ENCODE results near the gene WDR64. TPM values are rescaled to one million over a fixed set of nuclear protein-coding genes. Genes with fewer than 3 reads are reported as not detected.
"Not testable (repeated sequence)": the region's sequence is repeated elsewhere in the genome, so short reads cannot be mapped to it uniquely, and the experiment has no call there.

Gene WDR64
- polyA plus RNA-seq, 4 donors: 0.09 TPM; not detected in 3

DNA sequence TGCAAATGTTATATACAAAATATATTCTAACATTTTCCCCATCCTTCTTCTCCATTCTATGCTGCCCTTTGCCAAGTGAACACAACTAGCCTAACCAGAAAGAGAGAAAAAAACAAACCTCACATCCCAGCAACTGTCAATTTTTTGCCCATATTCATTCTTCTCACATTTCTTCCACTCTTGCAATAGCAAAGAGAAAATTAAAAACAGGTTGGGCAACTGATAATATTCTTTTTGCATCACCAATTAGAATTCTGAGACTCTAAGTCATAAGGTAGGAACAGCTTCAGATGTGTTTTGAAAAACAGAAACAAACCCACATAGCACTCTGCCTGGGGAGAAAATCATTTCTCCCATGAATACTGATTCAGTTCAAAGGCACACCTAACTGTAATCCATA lies 170.8 kb downstream of the WDR64 start:
- FAIRE-seq: no peak
- H3K9me3 ChIP-seq (ENCODE audit: control insufficient read depth in 2 of 2, insufficient read depth in 1 of 2, low read depth in 1 of 2, low read length in 1 of 2): no peaks in the 10 kb centered on the region

DNA sequence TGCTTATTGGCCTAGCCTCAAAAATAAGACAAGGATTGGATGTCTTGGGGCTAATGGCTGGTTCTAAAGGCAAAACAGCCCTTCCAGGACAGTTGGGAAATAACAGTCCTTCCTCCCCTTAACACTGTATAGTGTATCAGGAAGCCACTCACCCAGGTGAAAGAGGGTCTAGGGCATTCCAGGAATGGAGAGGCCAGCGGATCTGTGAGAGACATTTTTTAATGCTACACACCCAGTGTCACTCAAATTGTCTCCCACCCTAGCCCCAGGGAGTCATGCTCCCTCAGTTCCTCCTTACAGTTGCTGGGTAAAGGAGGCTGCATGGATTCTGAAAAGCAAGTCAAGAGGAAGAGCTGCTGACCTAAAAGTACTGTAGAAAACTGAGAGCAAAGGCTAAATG lies 171.8 kb downstream of the WDR64 start:
- H3K36me3 ChIP-seq (ENCODE audit: control insufficient read depth in 3 of 3, insufficient read depth in 2 of 3, low read depth in 1 of 3, low read length in 3 of 3): no peaks in the 10 kb centered on the region
- H3K27ac ChIP-seq (ENCODE audit: low read depth in 1 of 3, low read length in 2 of 3): no peak overlapping the region
- no peaks in the 10 kb centered on the region for H3K4me1 ChIP-seq (ENCODE audit: control insufficient read depth in 3 of 3, insufficient read depth in 2 of 3, low read depth in 1 of 3, low read length in 2 of 3)
- FAIRE-seq: no peak
- no peak for DNase-seq
- H3K27me3 ChIP-seq (ENCODE audit: control insufficient read depth in 3 of 3, insufficient read depth in 3 of 3, low read length in 3 of 3): no peaks in the 10 kb centered on the region
- H3K9me3 ChIP-seq (ENCODE audit: control insufficient read depth in 2 of 2, insufficient read depth in 1 of 2, low read depth in 1 of 2, low read length in 1 of 2): no peaks in the 10 kb centered on the region
- H3K4me3 ChIP-seq (ENCODE audit: low read depth in 1 of 3, low read length in 3 of 3): no peak overlapping the region
- 83 to 86% (median 86%) methylated on average over 1 of the region's 1 CpG for WGBS, 3 donors

More for the DNA sequence above, 170.8 kb downstream of the WDR64 start:
- no peaks in the 10 kb centered on the region for H3K36me3 ChIP-seq (ENCODE audit: control insufficient read depth in 3 of 3, insufficient read depth in 2 of 3, low read depth in 1 of 3, low read length in 3 of 3)
- H3K27me3 ChIP-seq (ENCODE audit: control insufficient read depth in 3 of 3, insufficient read depth in 3 of 3, low read length in 3 of 3): no peaks in the 10 kb centered on the region
- H3K4me1 ChIP-seq (ENCODE audit: control insufficient read depth in 3 of 3, insufficient read depth in 2 of 3, low read depth in 1 of 3, low read length in 2 of 3): no peaks in the 10 kb centered on the region
- H3K27ac ChIP-seq (ENCODE audit: low read depth in 1 of 3, low read length in 2 of 3): no peak overlapping the region
- no peak for DNase-seq
- no peak overlapping the region for H3K4me3 ChIP-seq (ENCODE audit: low read depth in 1 of 3, low read length in 3 of 3)

DNA sequence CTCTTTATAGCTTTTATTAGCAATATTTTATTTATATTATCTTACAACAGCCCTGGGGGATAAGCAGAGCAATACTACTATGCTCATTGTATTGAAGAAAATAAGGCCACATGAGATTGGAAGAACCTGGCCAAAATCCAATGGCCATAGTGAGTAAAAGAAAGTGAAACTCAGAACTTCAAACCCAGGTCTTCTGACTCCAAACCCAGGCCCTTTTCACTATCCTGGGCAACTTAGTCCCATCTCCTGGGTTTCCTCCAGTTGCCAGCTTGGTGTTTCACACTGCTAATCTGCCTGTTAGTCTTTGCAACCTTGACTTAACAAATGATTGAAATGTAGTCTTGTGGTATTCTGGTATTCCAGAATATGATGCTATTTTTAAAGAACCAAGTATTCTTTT lies 173.5 kb downstream of the WDR64 start:
- DNase-seq: peak in 1 of 2 donors; percentile 2
- Histone ChIP-seq H3K36me3 (ENCODE audit: control insufficient read depth in 3 of 3, insufficient read depth in 2 of 3, low read depth in 1 of 3, low read length in 3 of 3) (no peaks in the 10 kb centered on the region), H3K4me1 (ENCODE audit: control insufficient read depth in 3 of 3, insufficient read depth in 2 of 3, low read depth in 1 of 3, low read length in 2 of 3) (no peaks in the 10 kb centered on the region), H3K4me3 (ENCODE audit: low read depth in 1 of 3, low read length in 3 of 3) (no peak overlapping the region), H3K9me3 (ENCODE audit: control insufficient read depth in 2 of 2, insufficient read depth in 1 of 2, low read depth in 1 of 2, low read length in 1 of 2) (no peaks in the 10 kb centered on the region), H3K27me3 (ENCODE audit: control insufficient read depth in 3 of 3, insufficient read depth in 3 of 3, low read length in 3 of 3) (no peaks in the 10 kb centered on the region), H3K27ac (ENCODE audit: low read depth in 1 of 3, low read length in 2 of 3) (no peak overlapping the region)
- FAIRE-seq: no peak

DNA sequence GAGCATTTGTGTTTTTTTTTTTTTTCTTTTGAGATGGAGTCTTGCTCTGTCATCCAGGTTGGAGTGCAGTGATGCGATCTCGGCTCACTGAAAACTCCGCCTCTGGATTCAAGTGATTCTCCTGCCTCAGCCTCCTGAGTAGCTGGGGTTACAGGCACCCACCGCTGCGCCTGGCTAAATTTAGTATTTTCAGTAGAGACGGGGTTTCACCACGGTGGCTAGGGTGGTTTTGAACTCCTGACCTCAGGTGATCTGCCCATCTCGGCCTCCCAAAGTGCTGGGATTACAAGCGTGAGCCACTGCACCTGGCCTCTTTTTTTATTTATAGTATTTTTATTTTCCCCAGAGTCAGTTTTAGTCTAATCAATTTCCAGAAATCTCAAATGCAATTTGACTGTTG lies 174.5 kb downstream of the WDR64 start:
- not testable (repeated sequence) for H3K4me1 ChIP-seq (ENCODE audit: control insufficient read depth in 3 of 3, insufficient read depth in 2 of 3, low read depth in 1 of 3, low read length in 2 of 3); FAIRE-seq
- 88 to 89% (median 88%) methylated on average over 9 of the region's 9 CpGs for WGBS, 3 donors

DNA sequence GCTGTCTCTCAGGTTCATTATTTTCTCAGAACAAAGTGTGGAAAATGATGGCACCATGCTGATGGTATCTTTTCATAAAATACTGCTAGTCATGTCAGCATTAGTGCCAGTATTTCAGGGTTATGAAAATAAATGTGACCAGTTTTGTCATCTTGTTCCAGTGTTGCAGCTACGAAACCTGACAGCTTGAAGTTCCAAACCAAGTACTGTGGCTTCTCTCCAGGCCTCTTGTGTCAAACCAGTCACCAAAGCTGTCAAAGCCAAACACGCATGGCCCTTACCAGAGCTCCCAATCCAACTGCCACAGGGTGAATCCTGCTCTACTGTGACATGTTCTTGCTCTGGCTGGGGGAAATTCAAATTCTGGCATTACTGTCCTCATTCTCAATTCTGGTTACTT lies 175.2 kb downstream of the WDR64 start:
- no peaks in the 10 kb centered on the region for H3K27me3 ChIP-seq (ENCODE audit: control insufficient read depth in 3 of 3, insufficient read depth in 3 of 3, low read length in 3 of 3)
- no peaks in the 10 kb centered on the region for H3K9me3 ChIP-seq (ENCODE audit: control insufficient read depth in 2 of 2, insufficient read depth in 1 of 2, low read depth in 1 of 2, low read length in 1 of 2)
- no peaks in the 10 kb centered on the region for H3K4me1 ChIP-seq (ENCODE audit: control insufficient read depth in 3 of 3, insufficient read depth in 2 of 3, low read depth in 1 of 3, low read length in 2 of 3)
- no peak overlapping the region for H3K4me3 ChIP-seq (ENCODE audit: low read depth in 1 of 3, low read length in 3 of 3)
- 83 to 95% (median 91%) methylated on average over 2 of the region's 2 CpGs for WGBS, 3 donors
- H3K36me3 ChIP-seq (ENCODE audit: control insufficient read depth in 3 of 3, insufficient read depth in 2 of 3, low read depth in 1 of 3, low read length in 3 of 3): no peaks in the 10 kb centered on the region
- H3K27ac ChIP-seq (ENCODE audit: low read depth in 1 of 3, low read length in 2 of 3): no peak overlapping the region
- FAIRE-seq: no peak
- no peak for DNase-seq

More for the DNA sequence above, 174.5 kb downstream of the WDR64 start:
- H3K27me3 ChIP-seq (ENCODE audit: control insufficient read depth in 3 of 3, insufficient read depth in 3 of 3, low read length in 3 of 3); H3K4me3 ChIP-seq (ENCODE audit: low read depth in 1 of 3, low read length in 3 of 3); H3K9me3 ChIP-seq (ENCODE audit: control insufficient read depth in 2 of 2, insufficient read depth in 1 of 2, low read depth in 1 of 2, low read length in 1 of 2); DNase-seq; H3K36me3 ChIP-seq (ENCODE audit: control insufficient read depth in 3 of 3, insufficient read depth in 2 of 3, low read depth in 1 of 3, low read length in 3 of 3); H3K27ac ChIP-seq (ENCODE audit: low read depth in 1 of 3, low read length in 2 of 3): not testable (repeated sequence)

DNA sequence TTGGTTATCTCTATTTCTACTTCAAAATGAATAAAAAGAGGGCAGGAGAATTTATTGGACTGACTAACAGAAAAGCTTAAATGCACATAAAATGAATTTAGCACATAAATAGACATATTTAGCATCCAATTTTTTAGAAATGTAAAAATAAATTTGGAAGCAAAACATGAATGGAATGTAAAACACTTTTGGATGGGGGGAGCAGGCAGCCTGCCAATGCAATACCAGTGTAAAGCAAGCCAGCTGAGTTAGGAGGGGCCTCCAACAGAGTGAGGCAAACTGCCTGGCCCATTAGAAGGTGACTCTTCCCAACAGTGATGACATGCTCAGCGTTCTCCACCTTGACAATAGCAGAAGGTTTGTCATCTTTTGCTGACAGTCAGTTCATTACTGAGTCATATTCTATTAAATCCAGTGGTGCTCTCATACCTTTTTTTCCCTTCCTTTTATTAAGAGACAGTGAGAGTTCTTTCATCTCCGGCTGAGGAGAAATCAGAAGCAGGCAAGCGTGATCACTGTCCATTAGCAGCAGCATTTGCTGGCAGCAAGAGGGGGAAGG lies 176.5 kb downstream of the WDR64 start:
- no peaks in the 10 kb centered on the region for H3K9me3 ChIP-seq (ENCODE audit: control insufficient read depth in 2 of 2, insufficient read depth in 1 of 2, low read depth in 1 of 2, low read length in 1 of 2)
- no peaks in the 10 kb centered on the region for H3K27me3 ChIP-seq (ENCODE audit: control insufficient read depth in 3 of 3, insufficient read depth in 3 of 3, low read length in 3 of 3)
- WGBS, 3 donors: 58 to 76% (median 74%) methylated on average over 3 of the region's 3 CpGs
- H3K36me3 ChIP-seq (ENCODE audit: control insufficient read depth in 3 of 3, insufficient read depth in 2 of 3, low read depth in 1 of 3, low read length in 3 of 3): no peaks in the 10 kb centered on the region
- no peak overlapping the region for H3K27ac ChIP-seq (ENCODE audit: low read depth in 1 of 3, low read length in 2 of 3)
- no peak for FAIRE-seq
- no peak for DNase-seq
- H3K4me3 ChIP-seq (ENCODE audit: low read depth in 1 of 3, low read length in 3 of 3): no peak overlapping the region
- H3K4me1 ChIP-seq (ENCODE audit: control insufficient read depth in 3 of 3, insufficient read depth in 2 of 3, low read depth in 1 of 3, low read length in 2 of 3): no peaks in the 10 kb centered on the region

DNA sequence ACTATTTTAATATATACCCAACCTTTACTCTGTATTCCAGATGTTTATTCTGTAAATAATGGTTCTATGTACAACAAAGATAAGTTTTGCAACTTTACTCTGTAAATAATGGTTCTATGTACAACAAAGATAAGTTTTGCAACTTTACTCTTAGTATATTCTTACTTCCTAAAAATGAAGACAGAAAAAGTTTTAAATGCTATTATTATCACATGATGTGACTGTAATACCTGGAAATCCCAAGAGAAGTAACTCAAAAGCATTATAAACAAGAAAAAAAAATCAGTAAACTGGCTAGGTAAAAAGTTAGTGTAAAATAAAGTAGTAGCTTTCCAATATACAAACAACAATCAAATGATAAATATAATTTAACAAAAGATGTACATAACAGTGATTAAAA lies 177.4 kb downstream of the WDR64 start:
- no peak for DNase-seq
- H3K4me1 ChIP-seq (ENCODE audit: control insufficient read depth in 3 of 3, insufficient read depth in 2 of 3, low read depth in 1 of 3, low read length in 2 of 3): no peaks in the 10 kb centered on the region
- no peaks in the 10 kb centered on the region for H3K36me3 ChIP-seq (ENCODE audit: control insufficient read depth in 3 of 3, insufficient read depth in 2 of 3, low read depth in 1 of 3, low read length in 3 of 3)
- H3K9me3 ChIP-seq (ENCODE audit: control insufficient read depth in 2 of 2, insufficient read depth in 1 of 2, low read depth in 1 of 2, low read length in 1 of 2): no peaks in the 10 kb centered on the region
- no peak overlapping the region for H3K27ac ChIP-seq (ENCODE audit: low read depth in 1 of 3, low read length in 2 of 3)
- H3K4me3 ChIP-seq (ENCODE audit: low read depth in 1 of 3, low read length in 3 of 3): no peak overlapping the region
- no peaks in the 10 kb centered on the region for H3K27me3 ChIP-seq (ENCODE audit: control insufficient read depth in 3 of 3, insufficient read depth in 3 of 3, low read length in 3 of 3)
- no peak for FAIRE-seq

DNA sequence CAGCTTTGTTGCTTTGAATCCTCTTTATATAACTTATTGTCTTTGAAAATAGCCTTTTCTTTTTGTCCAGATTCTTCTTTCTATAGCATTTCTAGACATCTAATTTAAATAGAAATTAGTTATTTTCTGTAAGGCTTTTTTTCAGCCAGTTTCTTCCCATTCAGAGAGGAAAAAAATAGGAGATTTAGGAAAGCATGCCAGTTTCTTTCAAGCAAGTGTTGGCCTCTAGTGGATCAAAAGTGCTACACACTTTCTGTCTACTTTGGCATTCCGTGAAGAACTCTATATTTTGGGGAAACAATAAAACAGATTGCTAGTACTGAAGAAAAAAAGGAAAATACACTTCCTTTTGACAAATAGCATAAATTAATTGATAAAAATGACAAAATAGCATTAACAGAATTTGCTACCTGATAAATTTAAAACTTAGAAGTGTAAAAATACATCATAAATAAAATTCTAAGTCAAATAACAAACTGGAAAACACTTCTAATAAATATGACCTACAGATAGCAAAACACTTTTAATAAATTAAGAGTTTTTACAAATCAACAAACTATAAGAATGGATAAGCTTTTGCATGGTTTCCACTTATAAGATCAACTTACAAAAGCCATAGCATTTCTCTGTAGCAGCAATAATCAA lies 182.8 kb downstream of the WDR64 start:
- no peak for FAIRE-seq

DNA sequence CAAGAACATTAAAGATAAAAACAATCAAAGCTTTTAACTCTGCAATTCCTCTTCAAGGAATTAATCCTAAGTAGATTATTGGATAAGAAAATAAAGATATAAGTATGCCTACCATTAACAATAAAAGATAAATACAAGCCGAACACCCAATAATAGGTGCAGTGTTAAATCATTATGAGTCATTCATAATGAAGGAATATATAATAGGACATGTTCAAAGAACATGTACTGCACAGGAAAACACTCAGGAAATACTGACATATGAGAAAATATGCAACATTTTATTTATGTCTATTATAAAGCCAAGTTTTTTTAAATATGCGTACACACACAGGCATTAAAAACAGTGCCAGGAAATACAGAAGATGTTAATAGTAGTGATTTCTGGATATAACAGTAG lies 184.9 kb downstream of the WDR64 start:
- Histone ChIP-seq H3K36me3 (ENCODE audit: control insufficient read depth in 3 of 3, insufficient read depth in 2 of 3, low read depth in 1 of 3, low read length in 3 of 3) (no peaks in the 10 kb centered on the region), H3K4me3 (ENCODE audit: low read depth in 1 of 3, low read length in 3 of 3) (no peak overlapping the region), H3K27me3 (ENCODE audit: control insufficient read depth in 3 of 3, insufficient read depth in 3 of 3, low read length in 3 of 3) (no peaks in the 10 kb centered on the region), H3K4me1 (ENCODE audit: control insufficient read depth in 3 of 3, insufficient read depth in 2 of 3, low read depth in 1 of 3, low read length in 2 of 3) (no peaks in the 10 kb centered on the region), H3K27ac (ENCODE audit: low read depth in 1 of 3, low read length in 2 of 3) (no peak overlapping the region), H3K9me3 (ENCODE audit: control insufficient read depth in 2 of 2, insufficient read depth in 1 of 2, low read depth in 1 of 2, low read length in 1 of 2) (no peaks in the 10 kb centered on the region)
- DNase-seq (no peak), FAIRE-seq (no peak)
- 48 to 58% (median 50%) methylated on average over 2 of the region's 2 CpGs for WGBS, 3 donors

More for the DNA sequence above, 182.8 kb downstream of the WDR64 start:
- H3K27ac ChIP-seq (ENCODE audit: low read depth in 1 of 3, low read length in 2 of 3): no peak overlapping the region
- 0 to 6% (median 2%) methylated on average over 1 of the region's 1 CpG for WGBS, 3 donors
- no peaks in the 10 kb centered on the region for H3K36me3 ChIP-seq (ENCODE audit: control insufficient read depth in 3 of 3, insufficient read depth in 2 of 3, low read depth in 1 of 3, low read length in 3 of 3)
- no peaks in the 10 kb centered on the region for H3K27me3 ChIP-seq (ENCODE audit: control insufficient read depth in 3 of 3, insufficient read depth in 3 of 3, low read length in 3 of 3)
- no peak overlapping the region for H3K4me3 ChIP-seq (ENCODE audit: low read depth in 1 of 3, low read length in 3 of 3)
- H3K9me3 ChIP-seq (ENCODE audit: control insufficient read depth in 2 of 2, insufficient read depth in 1 of 2, low read depth in 1 of 2, low read length in 1 of 2): no peaks in the 10 kb centered on the region
- no peaks in the 10 kb centered on the region for H3K4me1 ChIP-seq (ENCODE audit: control insufficient read depth in 3 of 3, insufficient read depth in 2 of 3, low read depth in 1 of 3, low read length in 2 of 3)
- peak in 1 of 2 donors; percentile 10 for DNase-seq
